SK-N-SH treated with all-trans-retinoic acid at 6 μM for 48 hours (cell line): ENCODE data around the gene DCDC1.
A peak's percentile ranks its signal among the peaks of the same experiment; 100 is the strongest.

Experiments
- ATAC-seq: fragments of 200-7000 bp; cut with Tn5 transposase; 3 replicates; pipeline ENCODE4 v1.9.1; 2020; ENCODE audit warnings: mild to moderate bottlenecking, moderate library complexity
- ARNTL ChIP-seq: fragments of 450-650 bp; formaldehyde crosslinking; IDR thresholded peaks from 2 replicates; pipeline ENCODE4 v1.5.0; 2020; ENCODE audit warnings: low read depth, mild to moderate bottlenecking, moderate library complexity, borderline replicate concordance
- BACH2 ChIP-seq: fragments of 250-450 bp; sonication (Bioruptor Pico); IDR thresholded peaks from 2 replicates; pipeline ENCODE4 v1.9.0; 2021; ENCODE audit warnings: mild to moderate bottlenecking, borderline replicate concordance
- CSDC2 ChIP-seq: fragments of 250-450 bp; sonication (Bioruptor Pico); IDR thresholded peaks from 2 replicates; pipeline ENCODE4 v1.5.0; 2020; ENCODE audit warnings: mild to moderate bottlenecking, moderate library complexity
- ESRRG ChIP-seq: fragments of 250-450 bp; sonication (Bioruptor Pico); IDR thresholded peaks from 2 replicates; pipeline ENCODE4 v1.6.1; 2021; ENCODE audit warnings: mild to moderate bottlenecking
- ISL1 ChIP-seq: fragments of 250-450 bp; sonication (Bioruptor Pico); IDR thresholded peaks from 2 replicates; pipeline ENCODE4 v2.1.2; 2022; ENCODE audit warnings: mild to moderate bottlenecking, moderate library complexity
- OSR1 ChIP-seq: fragments of 250-450 bp; sonication (Bioruptor Pico); IDR thresholded peaks from 2 replicates; pipeline ENCODE4 v1.8.0; 2022; ENCODE audit warnings: moderate library complexity, mild to moderate bottlenecking, inconsistent platforms
- PPARA ChIP-seq: fragments of 250-450 bp; sonication (Bioruptor Pico); IDR thresholded peaks from 2 replicates; pipeline ENCODE4 v1.5.0; 2020; ENCODE audit warnings: mild to moderate bottlenecking, borderline replicate concordance
- SNAI2 ChIP-seq: fragments of 250-450 bp; sonication (Bioruptor Pico); IDR thresholded peaks from 2 replicates; pipeline ENCODE4 v1.5.0; 2020; ENCODE audit warnings: mild to moderate bottlenecking, moderate library complexity
- TOX ChIP-seq: fragments of 250-450 bp; sonication (Bioruptor Pico); IDR thresholded peaks from 2 replicates; pipeline ENCODE4 v1.8.0; 2021; ENCODE audit warnings: mild to moderate bottlenecking, moderate library complexity, borderline replicate concordance
- ZC3H10 ChIP-seq: fragments of 250-450 bp; sonication (Bioruptor Pico); IDR thresholded peaks from 2 replicates; pipeline ENCODE4 v1.5.1; 2021; ENCODE audit warnings: mild to moderate bottlenecking, moderate library complexity
- ZFP3 ChIP-seq: fragments of 250-450 bp; sonication (Bioruptor Pico); IDR thresholded peaks from 2 replicates; pipeline ENCODE4 v1.5.0; 2020; ENCODE audit warnings: mild to moderate bottlenecking, moderate library complexity
- ZFP30 ChIP-seq: fragments of 450-650 bp; formaldehyde crosslinking; IDR thresholded peaks from 2 replicates; pipeline ENCODE4 v1.5.0; 2022; ENCODE audit warnings: mild to moderate bottlenecking, moderate library complexity
- ZNF565 ChIP-seq: fragments of 450-650 bp; formaldehyde crosslinking; conservative IDR thresholded peaks from 2 replicates; pipeline ENCODE4 v1.5.0; 2020; ENCODE audit warnings: low read depth, mild to moderate bottlenecking, moderate library complexity
- ZNF70 ChIP-seq: fragments of 450-650 bp; formaldehyde crosslinking; IDR thresholded peaks from 2 replicates; pipeline ENCODE4 v1.5.0; 2020; ENCODE audit warnings: mild to moderate bottlenecking, moderate library complexity
- ZNF8 ChIP-seq: fragments of 450-650 bp; formaldehyde crosslinking; IDR thresholded peaks from 2 replicates; pipeline ENCODE4 v1.5.0; 2020; ENCODE audit warnings: mild to moderate bottlenecking, moderate library complexity
- TF ChIP-seq, protein P1 (sequence below): fragments of 250-450 bp; sonication (Bioruptor Pico); IDR thresholded peaks from 2 replicates; pipeline ENCODE4 v1.8.0; 2021; ENCODE audit warnings: low read depth, mild to moderate bottlenecking, moderate library complexity, borderline replicate concordance
- TF ChIP-seq, protein P2 (sequence below): fragments of 250-450 bp; sonication (Bioruptor Pico); IDR thresholded peaks from 2 replicates; pipeline ENCODE4 v1.5.1; 2020; ENCODE audit warnings: low read depth, mild to moderate bottlenecking, moderate library complexity
- TF ChIP-seq, protein P3 (sequence below): fragments of 250-450 bp; sonication (Bioruptor Pico); IDR thresholded peaks from 2 replicates; pipeline ENCODE4 v1.5.1; 2021; ENCODE audit warnings: mild to moderate bottlenecking, moderate library complexity
- TF ChIP-seq, protein P4 (sequence below): fragments of 250-450 bp; sonication (Bioruptor Pico); IDR thresholded peaks from 2 replicates; pipeline ENCODE4 v1.8.0; 2020; ENCODE audit warnings: mild to moderate bottlenecking, moderate library complexity, borderline replicate concordance

Gene DCDC1

DNA sequence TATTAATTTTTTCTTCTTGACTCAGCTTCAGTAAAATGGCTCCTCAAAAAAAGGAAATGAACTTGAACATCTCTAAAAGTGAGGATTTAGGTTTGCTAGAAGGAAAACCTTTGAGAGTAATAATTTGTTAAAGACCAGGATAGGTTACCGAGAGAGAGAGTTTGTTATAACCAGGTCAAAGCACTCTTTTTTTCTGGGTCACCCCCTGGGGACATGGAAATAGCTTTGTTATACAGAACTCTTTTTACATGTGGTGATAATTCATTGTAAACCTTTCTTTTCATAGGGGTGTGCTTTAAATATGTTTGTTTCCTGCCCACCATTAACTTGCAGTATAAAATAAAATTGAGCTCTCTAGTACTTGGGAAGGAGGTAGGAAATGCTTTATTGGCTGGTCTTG, 47.8 kb upstream of the DCDC1 start:
- no peak for TF ChIP-seq ZFP3 (CRISPR knock-in tag)
- TF ChIP-seq ZNF8, result no peak
- TF ChIP-seq ZNF70, result no peak
- TF ChIP-seq, protein P1, sequence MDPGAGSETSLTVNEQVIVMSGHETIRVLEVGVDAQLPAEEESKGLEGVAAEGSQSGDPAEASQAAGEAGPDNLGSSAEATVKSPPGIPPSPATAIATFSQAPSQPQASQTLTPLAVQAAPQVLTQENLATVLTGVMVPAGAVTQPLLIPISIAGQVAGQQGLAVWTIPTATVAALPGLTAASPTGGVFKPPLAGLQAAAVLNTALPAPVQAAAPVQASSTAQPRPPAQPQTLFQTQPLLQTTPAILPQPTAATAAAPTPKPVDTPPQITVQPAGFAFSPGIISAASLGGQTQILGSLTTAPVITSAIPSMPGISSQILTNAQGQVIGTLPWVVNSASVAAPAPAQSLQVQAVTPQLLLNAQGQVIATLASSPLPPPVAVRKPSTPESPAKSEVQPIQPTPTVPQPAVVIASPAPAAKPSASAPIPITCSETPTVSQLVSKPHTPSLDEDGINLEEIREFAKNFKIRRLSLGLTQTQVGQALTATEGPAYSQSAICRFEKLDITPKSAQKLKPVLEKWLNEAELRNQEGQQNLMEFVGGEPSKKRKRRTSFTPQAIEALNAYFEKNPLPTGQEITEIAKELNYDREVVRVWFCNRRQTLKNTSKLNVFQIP (CRISPR knock-in tag), result no peak
- TF ChIP-seq CSDC2, result no peak
- TF ChIP-seq ARNTL (CRISPR knock-in tag), result no peak
- no peak for TF ChIP-seq OSR1 (CRISPR knock-in tag)
- no peak for TF ChIP-seq PPARA (CRISPR knock-in tag)
- ATAC-seq, result no peak

DNA sequence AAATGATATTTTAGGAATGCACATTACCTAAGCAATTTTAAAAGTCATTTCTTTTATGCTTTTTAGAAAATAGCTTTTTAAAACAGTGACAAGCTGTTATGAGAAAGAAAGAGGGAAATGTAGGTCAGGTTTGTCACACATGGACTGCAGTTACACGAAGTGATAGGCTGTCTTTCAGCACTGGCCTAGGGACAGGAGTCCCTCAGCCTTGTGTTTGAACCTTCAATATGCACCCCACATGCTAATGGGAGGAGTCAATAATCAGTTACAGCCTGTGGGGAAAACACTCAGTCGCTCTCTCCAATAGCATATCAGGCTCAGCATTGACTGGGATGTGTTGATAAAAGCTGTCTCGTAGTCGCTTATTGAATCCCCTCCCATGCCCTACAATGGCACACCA, 45.9 kb upstream of the DCDC1 start:
- TF ChIP-seq, protein P2, sequence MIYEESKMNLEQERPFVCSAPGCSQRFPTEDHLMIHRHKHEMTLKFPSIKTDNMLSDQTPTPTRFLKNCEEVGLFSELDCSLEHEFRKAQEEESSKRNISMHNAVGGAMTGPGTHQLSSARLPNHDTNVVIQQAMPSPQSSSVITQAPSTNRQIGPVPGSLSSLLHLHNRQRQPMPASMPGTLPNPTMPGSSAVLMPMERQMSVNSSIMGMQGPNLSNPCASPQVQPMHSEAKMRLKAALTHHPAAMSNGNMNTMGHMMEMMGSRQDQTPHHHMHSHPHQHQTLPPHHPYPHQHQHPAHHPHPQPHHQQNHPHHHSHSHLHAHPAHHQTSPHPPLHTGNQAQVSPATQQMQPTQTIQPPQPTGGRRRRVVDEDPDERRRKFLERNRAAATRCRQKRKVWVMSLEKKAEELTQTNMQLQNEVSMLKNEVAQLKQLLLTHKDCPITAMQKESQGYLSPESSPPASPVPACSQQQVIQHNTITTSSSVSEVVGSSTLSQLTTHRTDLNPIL (CRISPR knock-in tag), result no peak
- TF ChIP-seq BACH2 (CRISPR knock-in tag), result no peak
- TF ChIP-seq, protein P1 (CRISPR knock-in tag), result no peak
- no peak for TF ChIP-seq ZNF70
- no peak for ATAC-seq

DNA sequence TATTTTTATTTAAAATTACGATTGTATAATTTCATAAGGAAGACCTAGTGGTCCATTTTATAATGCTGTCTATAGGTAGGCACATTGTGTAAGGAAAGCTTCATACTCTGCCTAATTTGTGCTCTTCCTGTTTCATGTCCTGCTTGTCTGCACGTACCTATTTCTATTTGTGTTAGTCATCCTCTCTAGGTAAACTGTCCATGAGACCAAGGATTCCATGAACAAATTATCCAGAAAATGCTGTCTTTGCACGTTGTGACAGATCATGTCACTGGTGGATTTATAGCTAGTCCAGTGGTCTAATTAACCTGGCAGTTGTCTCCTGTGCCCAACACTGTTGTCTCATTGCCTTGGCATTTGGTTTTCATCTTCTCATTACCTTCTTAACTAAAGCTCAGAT, 44.8 kb upstream of the DCDC1 start:
- ATAC-seq, result no peak
- TF ChIP-seq ZFP30 (CRISPR knock-in tag) (no peak), ESRRG (CRISPR knock-in tag) (no peak), CSDC2 (no peak), ZNF565 (no peak), ARNTL (CRISPR knock-in tag) (no peak), ZNF70 (no peak), BACH2 (CRISPR knock-in tag) (no peak), ZC3H10 (CRISPR knock-in tag) (no peak), SNAI2 (CRISPR knock-in tag) (no peak), TOX (CRISPR knock-in tag) (no peak), ZNF8 (no peak), ZFP3 (CRISPR knock-in tag) (no peak)
- TF ChIP-seq, protein P3, sequence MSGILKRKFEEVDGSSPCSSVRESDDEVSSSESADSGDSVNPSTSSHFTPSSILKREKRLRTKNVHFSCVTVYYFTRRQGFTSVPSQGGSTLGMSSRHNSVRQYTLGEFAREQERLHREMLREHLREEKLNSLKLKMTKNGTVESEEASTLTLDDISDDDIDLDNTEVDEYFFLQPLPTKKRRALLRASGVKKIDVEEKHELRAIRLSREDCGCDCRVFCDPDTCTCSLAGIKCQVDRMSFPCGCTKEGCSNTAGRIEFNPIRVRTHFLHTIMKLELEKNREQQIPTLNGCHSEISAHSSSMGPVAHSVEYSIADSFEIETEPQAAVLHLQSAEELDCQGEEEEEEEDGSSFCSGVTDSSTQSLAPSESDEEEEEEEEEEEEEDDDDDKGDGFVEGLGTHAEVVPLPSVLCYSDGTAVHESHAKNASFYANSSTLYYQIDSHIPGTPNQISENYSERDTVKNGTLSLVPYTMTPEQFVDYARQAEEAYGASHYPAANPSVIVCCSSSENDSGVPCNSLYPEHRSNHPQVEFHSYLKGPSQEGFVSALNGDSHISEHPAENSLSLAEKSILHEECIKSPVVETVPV (CRISPR knock-in tag), result no peak
- TF ChIP-seq, protein P1 (CRISPR knock-in tag), result no peak
- TF ChIP-seq, all 23 proteins: peak for 0

DNA sequence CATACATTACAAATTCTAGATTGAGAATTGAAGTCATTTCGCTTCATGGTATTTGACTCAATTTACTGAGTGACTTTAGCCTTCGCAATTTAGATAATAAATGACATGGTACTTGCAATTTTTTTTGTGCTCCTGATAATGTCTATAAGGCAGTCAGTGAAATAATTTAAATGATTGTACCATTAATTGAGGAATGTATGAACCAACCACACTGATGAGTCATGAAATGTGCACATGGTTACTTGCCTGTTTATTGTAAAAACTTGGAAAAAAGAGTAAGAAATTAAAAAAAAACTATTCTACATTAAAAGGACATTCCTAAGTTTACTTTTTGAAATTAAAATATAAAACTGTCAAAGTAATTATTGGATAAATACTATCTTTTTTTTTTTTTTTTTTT, 43.4 kb upstream of the DCDC1 start:
- ATAC-seq, result peak; percentile 76
- TF ChIP-seq, protein P4, sequence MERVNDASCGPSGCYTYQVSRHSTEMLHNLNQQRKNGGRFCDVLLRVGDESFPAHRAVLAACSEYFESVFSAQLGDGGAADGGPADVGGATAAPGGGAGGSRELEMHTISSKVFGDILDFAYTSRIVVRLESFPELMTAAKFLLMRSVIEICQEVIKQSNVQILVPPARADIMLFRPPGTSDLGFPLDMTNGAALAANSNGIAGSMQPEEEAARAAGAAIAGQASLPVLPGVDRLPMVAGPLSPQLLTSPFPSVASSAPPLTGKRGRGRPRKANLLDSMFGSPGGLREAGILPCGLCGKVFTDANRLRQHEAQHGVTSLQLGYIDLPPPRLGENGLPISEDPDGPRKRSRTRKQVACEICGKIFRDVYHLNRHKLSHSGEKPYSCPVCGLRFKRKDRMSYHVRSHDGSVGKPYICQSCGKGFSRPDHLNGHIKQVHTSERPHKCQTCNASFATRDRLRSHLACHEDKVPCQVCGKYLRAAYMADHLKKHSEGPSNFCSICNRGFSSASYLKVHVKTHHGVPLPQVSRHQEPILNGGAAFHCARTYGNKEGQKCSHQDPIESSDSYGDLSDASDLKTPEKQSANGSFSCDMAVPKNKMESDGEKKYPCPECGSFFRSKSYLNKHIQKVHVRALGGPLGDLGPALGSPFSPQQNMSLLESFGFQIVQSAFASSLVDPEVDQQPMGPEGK (CRISPR knock-in tag), result no peak
- TF ChIP-seq ISL1 (CRISPR knock-in tag) (peak; percentile 26; the same call in 1 of the 2 replicates), SNAI2 (CRISPR knock-in tag) (no peak)
- TF ChIP-seq, protein P3 (CRISPR knock-in tag), result no peak
- TF ChIP-seq, protein P1 (CRISPR knock-in tag), result no peak
- TF ChIP-seq, all 23 proteins: peak for 1
